SK-N-SH treated with all-trans-retinoic acid at 6 μM for 48 hours (cell line): Measurements from ENCODE around the gene PTPN1.

Experiments used
- ARNTL ChIP-seq: fragments of 450-650 bp; formaldehyde crosslinking; IDR thresholded peaks from 2 replicates; pipeline ENCODE4 v1.5.0; 2020; ENCODE audit warnings: low read depth, mild to moderate bottlenecking, moderate library complexity, borderline replicate concordance
- PPARA ChIP-seq: fragments of 250-450 bp; sonication (Bioruptor Pico); IDR thresholded peaks from 2 replicates; pipeline ENCODE4 v1.5.0; 2020; ENCODE audit warnings: mild to moderate bottlenecking, borderline replicate concordance
- RARB ChIP-seq: fragments of 250-450 bp; sonication (Bioruptor Pico); IDR thresholded peaks from 2 replicates; pipeline ENCODE4 v1.8.0; 2021; ENCODE audit warnings: mild to moderate bottlenecking, moderate library complexity
- SNAI2 ChIP-seq: fragments of 250-450 bp; sonication (Bioruptor Pico); IDR thresholded peaks from 2 replicates; pipeline ENCODE4 v1.5.0; 2020; ENCODE audit warnings: mild to moderate bottlenecking, moderate library complexity
- ZFP3 ChIP-seq: fragments of 250-450 bp; sonication (Bioruptor Pico); IDR thresholded peaks from 2 replicates; pipeline ENCODE4 v1.5.0; 2020; ENCODE audit warnings: mild to moderate bottlenecking, moderate library complexity
- ZFP30 ChIP-seq: fragments of 450-650 bp; formaldehyde crosslinking; IDR thresholded peaks from 2 replicates; pipeline ENCODE4 v1.5.0; 2022; ENCODE audit warnings: mild to moderate bottlenecking, moderate library complexity
- ZNF8 ChIP-seq: fragments of 450-650 bp; formaldehyde crosslinking; IDR thresholded peaks from 2 replicates; pipeline ENCODE4 v1.5.0; 2020; ENCODE audit warnings: mild to moderate bottlenecking, moderate library complexity
- TF ChIP-seq, protein P1 (sequence below): fragments of 250-450 bp; sonication (Bioruptor Pico); IDR thresholded peaks from 2 replicates; pipeline ENCODE4 v1.8.0; 2020; ENCODE audit warnings: mild to moderate bottlenecking, moderate library complexity, borderline replicate concordance
- TF ChIP-seq, protein P2 (sequence below): fragments of 250-450 bp; sonication (Bioruptor Pico); IDR thresholded peaks from 2 replicates; pipeline ENCODE4 v1.5.1; 2020; ENCODE audit warnings: low read depth, mild to moderate bottlenecking, moderate library complexity
- TF ChIP-seq, protein P3 (sequence below): fragments of 250-450 bp; sonication (Bioruptor Pico); IDR thresholded peaks from 2 replicates; pipeline ENCODE4 v1.5.0; 2020; ENCODE audit warnings: mild to moderate bottlenecking, moderate library complexity

DNA sequence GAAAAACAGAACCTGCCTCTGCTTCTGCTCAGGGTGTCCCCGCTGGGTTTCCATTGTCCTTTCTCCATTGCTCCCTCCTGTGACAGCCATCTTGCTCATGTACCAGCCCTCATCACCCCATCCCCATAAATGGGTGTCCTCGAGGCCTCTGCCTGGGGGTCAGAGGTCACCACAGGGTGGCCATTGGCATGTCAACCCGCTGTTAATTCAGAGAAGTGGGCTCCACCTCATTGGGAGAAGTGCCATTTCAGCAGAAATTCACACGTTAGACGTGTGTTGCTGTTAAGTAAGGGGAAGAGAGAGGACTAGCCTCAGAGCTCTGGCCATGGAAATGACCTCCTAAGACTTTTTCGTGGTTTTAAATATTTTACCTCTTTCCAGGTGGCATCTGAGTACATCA lies 71.9 kb downstream of the PTPN1 start:
- TF ChIP-seq ZFP3 = no peak
- no peak for TF ChIP-seq SNAI2
- TF ChIP-seq ARNTL (CRISPR knock-in tag) = no peak
- no peak for TF ChIP-seq ZFP30 (CRISPR knock-in tag)
- TF ChIP-seq, protein P1, sequence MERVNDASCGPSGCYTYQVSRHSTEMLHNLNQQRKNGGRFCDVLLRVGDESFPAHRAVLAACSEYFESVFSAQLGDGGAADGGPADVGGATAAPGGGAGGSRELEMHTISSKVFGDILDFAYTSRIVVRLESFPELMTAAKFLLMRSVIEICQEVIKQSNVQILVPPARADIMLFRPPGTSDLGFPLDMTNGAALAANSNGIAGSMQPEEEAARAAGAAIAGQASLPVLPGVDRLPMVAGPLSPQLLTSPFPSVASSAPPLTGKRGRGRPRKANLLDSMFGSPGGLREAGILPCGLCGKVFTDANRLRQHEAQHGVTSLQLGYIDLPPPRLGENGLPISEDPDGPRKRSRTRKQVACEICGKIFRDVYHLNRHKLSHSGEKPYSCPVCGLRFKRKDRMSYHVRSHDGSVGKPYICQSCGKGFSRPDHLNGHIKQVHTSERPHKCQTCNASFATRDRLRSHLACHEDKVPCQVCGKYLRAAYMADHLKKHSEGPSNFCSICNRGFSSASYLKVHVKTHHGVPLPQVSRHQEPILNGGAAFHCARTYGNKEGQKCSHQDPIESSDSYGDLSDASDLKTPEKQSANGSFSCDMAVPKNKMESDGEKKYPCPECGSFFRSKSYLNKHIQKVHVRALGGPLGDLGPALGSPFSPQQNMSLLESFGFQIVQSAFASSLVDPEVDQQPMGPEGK (CRISPR knock-in tag) = no peak
- TF ChIP-seq RARB (CRISPR knock-in tag) = no peak
- TF ChIP-seq, protein P2, sequence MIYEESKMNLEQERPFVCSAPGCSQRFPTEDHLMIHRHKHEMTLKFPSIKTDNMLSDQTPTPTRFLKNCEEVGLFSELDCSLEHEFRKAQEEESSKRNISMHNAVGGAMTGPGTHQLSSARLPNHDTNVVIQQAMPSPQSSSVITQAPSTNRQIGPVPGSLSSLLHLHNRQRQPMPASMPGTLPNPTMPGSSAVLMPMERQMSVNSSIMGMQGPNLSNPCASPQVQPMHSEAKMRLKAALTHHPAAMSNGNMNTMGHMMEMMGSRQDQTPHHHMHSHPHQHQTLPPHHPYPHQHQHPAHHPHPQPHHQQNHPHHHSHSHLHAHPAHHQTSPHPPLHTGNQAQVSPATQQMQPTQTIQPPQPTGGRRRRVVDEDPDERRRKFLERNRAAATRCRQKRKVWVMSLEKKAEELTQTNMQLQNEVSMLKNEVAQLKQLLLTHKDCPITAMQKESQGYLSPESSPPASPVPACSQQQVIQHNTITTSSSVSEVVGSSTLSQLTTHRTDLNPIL (CRISPR knock-in tag) = no peak
- TF ChIP-seq, protein P3, sequence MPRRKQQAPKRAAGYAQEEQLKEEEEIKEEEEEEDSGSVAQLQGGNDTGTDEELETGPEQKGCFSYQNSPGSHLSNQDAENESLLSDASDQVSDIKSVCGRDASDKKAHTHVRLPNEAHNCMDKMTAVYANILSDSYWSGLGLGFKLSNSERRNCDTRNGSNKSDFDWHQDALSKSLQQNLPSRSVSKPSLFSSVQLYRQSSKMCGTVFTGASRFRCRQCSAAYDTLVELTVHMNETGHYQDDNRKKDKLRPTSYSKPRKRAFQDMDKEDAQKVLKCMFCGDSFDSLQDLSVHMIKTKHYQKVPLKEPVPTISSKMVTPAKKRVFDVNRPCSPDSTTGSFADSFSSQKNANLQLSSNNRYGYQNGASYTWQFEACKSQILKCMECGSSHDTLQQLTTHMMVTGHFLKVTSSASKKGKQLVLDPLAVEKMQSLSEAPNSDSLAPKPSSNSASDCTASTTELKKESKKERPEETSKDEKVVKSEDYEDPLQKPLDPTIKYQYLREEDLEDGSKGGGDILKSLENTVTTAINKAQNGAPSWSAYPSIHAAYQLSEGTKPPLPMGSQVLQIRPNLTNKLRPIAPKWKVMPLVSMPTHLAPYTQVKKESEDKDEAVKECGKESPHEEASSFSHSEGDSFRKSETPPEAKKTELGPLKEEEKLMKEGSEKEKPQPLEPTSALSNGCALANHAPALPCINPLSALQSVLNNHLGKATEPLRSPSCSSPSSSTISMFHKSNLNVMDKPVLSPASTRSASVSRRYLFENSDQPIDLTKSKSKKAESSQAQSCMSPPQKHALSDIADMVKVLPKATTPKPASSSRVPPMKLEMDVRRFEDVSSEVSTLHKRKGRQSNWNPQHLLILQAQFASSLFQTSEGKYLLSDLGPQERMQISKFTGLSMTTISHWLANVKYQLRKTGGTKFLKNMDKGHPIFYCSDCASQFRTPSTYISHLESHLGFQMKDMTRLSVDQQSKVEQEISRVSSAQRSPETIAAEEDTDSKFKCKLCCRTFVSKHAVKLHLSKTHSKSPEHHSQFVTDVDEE (CRISPR knock-in tag) = no peak
- TF ChIP-seq PPARA (CRISPR knock-in tag) = no peak
- TF ChIP-seq ZNF8 = no peak
